Putamen (tissue), 1 donor: ENCODE measurements around the gene LIMA1.
A peak's percentile ranks its signal among the peaks of the same experiment; 100 is the strongest.
"Not testable (repeated sequence)": the region's sequence is repeated elsewhere in the genome, so short reads cannot be mapped to it uniquely, and the experiment has no call there.

Experiments
- DNase-seq: peaks from one replicate; pipeline ENCODE4 v3.0.0-alpha.2; 2016; ENCODE audit warnings: low spot score

Gene LIMA1

DNA sequence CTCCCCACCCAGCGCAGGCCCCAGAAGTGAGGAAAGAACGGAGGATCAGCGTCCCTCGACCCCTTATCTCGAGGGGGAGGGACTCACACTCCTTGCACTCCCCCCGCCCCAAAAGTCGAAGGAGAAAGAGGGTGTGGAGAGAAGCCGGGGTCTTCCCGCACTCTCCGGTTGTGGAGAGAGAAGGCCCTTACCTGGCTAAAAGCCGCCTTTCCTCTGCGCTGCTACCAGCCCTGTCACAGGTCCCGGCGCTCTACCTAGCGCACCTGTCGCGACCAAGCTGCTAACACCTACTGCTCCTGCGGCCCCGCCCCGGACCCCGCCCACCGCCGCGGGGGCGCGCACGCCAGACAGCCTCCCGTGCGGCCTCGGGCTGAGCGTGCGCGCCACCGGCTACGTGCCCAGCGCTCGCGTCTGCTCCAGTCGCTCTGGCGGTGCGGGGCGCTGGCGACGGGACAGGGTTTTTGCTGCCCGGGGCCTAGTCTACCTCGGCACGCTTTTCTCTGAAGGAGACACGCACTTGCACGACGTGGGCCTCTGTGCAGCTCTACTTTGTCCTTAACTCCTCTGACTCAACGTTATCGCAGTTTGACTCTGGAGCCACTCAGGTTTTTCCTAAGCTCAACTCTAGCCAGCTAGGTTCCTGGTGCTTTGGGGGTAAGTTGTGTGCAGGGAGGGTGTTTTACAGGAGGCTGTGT, at the start of gene LIMA1:
LIMA1 (minus strand) TSS at position 292 of the 695 bp plus-strand sequence. CDS start 34,769 bp downstream, outside the sequence.
- peak; percentile 90 for DNase-seq

DNA sequence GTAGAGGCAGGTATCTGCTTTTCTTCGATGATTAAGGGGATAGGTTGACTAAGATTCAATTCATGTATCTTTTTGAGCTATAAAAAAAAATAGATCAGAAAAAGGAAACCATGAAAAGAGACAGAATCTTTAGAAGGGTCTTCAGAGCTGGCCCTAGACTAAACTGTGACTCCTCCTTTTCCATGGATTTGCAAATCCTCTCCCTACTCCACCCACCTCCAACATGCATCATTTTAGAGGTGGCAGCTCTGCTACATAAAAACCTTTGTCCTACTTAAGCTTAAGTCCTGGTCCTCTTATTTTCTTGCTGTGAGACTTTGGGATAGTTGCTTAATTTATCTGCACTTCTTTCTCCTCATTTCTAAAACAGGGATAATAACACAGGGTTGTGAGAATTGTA, 48.4 kb upstream of the LIMA1 start:
- DNase-seq: no peak

DNA sequence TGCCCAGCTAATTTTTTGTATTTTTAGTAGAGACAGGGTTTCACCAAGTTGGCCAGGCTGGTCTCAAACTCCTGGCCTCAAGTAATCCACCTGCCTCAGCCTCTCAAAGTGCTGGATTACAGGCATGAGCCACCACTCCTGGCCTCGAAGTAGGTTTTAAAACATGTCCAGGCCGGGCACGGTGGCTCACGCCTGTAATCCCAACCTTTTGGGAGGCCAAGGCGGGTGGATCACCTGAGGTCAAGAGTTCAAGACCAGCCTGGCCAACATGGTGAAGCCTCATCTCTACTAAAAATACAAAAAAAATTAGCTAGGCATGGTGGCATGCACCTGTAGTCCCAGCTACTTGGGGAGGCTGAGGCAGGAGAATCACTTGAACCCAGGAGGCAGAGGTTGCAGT, 45.3 kb upstream of the LIMA1 start:
- DNase-seq: not testable (repeated sequence)

DNA sequence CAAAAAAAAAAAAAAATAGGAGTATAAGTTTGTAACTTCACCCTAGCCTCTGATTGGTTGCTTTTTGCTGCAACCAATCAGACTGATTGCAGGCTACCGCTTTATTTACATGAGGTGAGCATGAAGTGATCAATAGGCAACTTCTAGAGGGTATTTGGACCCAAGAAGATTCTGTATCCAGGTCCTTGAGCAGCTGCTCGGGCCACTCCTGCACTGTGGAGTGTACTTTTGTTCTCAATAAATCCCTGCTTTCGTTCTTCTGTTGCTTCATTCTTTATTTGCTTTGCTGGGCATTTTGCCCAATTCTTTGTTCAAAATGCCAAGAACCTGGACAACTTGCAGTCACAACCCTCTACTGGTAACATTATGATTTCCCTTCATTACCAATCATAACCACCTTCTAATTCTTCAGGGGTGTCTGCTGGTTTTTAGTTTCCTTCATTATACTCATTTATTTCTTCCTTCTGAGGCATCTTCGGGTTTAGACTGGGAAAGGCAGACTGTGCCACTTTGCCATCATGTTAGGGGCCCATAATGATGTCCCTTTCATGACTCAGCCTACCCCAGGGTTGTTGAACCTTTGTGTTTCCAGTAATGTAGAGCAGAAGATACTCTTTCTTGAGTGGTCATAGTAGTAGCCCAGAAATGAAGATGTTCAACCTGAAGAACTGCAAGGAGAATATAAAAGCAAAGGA, 43.4 kb upstream of the LIMA1 start:
- no peak for DNase-seq

DNA sequence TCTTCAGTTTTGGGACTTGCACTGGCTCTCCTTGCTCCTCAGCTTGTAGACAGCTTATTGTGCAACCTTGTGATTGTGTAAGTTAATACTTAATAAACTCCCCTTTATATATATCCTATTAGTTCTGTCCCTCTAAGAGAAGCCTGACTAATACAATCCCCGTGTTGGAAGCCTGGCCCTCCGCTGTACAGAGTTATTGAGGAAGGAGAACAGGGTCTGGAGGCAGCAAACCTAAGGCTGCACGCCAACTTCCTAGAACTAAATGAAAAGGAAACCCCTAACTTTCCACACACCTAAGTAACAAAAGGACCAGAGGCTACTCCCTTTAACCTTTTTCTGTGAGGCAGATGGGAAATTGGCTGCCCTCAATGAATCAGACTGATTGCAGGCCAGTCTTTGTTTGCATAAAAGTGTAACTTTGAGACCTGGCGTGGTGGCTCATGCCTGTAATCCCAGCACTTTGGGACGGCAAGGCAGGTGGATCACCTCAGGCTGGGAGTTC, 42.6 kb upstream of the LIMA1 start:
- DNase-seq: no peak

DNA sequence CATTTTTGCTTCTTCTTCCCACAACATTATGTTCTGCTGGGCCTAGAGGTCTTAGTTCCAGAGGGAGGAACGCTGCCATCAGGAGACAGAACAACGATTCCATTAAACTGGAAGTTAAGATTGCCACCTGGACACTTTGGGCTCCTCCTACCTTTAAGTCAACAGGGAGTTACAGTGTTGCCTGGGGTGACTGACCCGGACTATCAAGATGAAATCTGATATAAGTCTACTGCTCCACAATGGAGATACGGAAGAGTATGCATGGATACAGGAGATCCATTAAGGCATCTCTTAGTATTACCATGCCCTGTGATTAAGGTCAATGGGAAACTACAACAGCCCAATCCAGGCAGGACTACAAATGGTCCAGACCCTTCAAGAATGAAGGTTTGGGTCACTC, 41.5 kb upstream of the LIMA1 start:
- not testable (repeated sequence) for DNase-seq

DNA sequence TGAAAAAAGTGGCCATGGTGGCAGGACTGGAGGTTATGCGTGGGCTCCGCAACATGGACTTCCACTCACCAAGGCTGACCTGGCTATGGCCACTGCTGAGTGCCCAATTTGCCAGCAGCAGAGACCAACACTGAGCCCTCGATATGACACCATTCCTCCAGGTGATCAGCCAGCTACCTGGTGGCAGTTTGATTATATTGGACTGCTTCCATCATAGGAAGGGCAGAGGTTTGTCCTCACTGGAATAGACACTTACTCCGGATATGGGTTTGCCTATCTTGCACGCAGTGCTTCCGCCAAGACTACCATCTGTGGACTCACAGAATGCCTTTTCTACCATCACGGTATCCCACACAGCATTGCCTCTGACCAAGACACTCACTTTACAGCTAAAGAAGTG, 40.8 kb upstream of the LIMA1 start:
- not testable (repeated sequence) for DNase-seq

DNA sequence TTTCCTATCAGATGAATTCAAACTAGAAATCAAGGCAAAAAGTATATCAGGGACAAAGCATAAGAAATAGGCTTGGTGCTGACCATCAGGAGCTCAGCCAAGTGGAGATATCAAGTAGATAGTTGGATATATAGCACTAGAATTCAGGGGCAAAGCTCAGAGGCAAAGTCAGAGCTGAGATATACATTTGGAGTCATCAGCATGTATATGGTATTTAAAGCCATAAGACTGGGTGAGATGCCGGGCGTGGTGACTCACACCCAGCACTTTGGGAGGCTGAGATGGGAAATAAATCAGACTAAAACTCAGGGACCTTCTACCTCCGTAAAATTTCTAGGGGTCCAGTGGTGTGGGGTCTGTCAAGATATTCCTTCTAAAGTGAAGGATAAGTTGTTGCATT, 38.9 kb upstream of the LIMA1 start:
- no peak for DNase-seq

DNA sequence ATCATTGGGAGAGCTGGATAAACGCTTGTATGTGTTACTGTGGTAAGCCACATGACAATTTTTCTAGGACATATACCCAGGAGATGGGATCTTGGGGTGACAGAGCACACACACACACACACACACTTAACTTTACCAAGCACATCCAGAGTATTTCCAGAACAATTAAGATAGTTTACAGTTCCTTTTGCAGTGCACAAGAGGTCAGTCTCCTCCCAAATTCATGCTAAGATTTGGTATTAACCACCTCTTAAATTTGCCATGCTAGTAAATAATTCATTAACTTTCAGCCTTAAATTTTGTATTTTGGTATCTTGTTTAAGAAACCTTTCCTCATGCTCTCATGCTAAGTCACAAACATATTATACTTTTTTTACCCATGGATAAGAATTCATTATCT, 33.9 kb upstream of the LIMA1 start:
- no peak for DNase-seq

DNA sequence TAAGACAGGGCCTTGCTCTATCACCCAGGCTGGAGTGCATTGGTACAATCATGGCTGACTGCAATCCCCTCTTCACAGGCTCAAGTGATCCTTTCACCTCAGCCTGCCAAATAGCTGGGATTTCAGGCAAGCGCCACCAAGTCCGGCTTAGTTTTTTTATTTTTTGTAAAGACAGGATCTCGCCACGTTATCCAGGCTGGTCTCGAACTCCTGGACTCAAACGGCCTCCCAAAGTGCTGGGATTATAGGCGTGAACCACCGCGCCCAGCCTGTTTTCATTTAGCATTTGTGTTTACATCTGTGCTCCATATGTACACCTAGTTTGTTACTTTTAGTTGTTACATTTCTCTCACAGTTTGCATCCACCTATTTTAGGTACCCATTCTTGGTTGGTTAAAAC, 32.5 kb upstream of the LIMA1 start:
- no peak for DNase-seq

DNA sequence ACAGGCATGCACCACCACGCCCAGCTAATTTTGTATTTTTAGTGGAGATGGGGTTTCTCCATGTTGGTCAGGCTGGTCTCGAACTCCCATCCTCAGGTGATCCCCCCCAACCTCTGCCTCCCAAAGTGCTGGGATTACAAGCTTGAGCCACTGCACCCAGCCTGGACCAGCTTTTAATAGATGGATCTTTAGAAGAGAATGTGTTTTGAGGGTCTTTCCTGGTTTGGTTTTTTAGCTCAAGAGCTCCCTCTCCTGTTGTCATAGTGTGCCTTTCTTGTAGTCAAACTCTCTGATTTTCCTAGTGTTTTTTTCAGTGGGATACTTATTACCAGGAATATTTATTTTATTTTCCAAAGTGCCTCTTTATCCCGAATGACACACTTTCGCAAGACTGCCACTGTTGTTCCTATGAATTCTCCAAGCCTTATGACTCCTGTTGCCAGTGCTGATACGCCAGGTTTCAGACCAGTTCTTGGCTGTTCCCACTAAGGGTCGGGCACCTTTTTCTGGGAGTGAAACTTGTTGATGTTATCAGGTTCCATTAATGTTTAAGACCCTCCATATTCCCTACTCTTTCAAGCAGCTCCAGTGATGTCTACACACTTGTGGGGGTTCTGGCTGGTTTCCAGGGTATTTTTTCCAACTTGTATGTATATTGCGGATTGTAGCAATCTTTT, 31.5 kb upstream of the LIMA1 start:
- DNase-seq: no peak

DNA sequence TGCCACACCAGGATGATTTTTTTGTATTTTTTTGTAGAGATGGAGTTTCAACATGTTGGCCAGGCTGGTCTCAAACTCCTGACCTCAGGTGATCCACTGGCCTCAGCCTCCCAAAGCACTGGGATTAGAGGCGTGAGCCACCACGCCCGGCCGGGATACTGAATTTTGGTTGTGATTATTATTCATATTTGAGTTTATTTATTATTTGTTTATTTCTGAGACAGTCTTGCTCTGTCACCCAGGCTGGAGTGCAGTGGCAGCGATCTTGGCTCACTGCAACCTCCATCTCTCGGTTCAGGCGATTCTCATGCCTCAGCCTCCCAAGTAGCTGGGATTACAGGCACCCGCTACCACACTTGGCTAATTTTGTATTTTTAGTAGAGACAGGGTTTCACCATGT, 30.7 kb upstream of the LIMA1 start:
- not testable (repeated sequence) for DNase-seq

DNA sequence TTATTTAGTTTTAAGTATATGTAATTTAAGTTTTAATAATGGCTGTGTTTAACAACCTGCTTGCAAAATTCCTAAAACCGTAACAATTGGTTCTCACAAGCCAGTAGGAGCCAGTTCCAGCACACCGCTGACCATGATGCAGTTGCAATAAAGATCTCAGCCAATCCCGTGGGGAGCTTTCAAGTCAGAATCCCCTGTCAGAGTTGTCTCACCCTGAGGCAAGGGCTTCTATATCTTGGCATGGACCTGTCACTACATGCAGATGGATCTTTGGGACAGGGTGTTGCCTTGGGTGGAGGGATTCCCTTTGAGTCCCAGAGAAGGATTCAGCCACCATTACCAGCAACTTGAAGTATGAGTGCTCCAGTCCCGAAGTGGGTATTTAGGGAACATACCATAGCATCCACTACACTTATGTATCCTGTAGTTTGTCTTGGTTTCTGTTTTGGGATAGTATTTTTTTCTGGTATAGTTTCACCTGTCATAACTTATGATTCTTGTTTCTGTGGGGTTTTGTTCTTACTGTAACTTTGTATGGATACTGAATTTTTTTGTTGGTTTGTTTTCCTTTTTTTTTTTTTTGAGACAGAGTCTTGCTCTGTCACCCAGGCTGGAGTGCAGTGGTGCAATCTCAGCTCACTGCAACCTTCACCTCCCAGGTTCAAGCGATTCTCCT, 30.1 kb upstream of the LIMA1 start:
- no peak for DNase-seq

DNA sequence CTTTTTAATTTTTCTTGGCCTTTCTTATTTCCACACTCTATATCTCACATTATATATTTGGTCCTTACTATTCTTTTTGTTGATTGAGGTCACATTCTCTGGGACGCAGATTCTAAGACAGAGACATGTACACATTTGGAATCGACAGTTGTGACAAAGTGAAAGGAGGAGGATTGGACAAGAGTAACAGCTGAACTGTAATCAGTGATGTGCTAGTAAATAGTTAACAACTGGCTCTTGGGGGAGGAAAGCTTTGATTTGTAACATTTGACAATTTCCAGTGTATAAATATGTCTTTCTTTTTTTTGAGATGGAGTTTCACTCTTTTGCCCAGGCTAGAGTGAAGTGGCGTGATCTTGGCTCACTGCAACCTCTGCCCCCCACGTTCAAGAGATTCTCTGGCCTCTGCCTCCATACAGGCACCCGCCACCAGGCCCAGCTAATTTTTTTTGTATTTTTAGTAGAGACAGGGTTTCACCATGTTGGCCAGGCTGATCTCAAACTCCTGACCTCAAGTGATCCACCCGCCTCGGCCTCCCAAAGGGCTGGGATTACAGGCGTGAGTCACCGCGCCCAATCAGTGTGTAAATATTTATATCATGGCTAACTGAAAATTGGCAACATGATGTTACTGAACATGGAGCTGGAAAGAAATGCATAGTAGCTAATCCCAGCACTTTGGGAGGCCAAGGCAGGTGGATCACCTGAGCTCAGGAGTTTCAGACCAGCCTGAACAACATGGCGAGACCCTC, 28.7 kb upstream of the LIMA1 start:
- DNase-seq: not testable (repeated sequence)

DNA sequence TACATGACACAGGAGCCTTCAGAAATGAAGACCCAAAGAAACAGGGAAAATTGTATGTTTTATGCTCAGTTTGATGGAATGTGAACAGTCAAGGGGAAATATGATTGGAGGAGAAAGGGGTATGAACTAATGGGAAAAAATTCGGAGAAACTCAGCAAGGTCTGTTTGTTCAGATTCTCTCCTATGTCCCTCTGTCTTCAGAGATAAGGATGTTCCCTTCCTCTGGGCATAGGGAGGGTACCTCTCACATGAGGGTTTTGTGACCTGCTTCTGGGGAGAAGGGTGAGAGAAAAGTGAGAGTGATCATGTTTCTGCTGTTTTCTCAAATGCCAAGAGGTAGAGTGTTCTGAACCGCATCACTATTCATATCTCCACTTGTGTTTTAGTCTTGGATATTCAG, 26.6 kb upstream of the LIMA1 start:
- DNase-seq: no peak

DNA sequence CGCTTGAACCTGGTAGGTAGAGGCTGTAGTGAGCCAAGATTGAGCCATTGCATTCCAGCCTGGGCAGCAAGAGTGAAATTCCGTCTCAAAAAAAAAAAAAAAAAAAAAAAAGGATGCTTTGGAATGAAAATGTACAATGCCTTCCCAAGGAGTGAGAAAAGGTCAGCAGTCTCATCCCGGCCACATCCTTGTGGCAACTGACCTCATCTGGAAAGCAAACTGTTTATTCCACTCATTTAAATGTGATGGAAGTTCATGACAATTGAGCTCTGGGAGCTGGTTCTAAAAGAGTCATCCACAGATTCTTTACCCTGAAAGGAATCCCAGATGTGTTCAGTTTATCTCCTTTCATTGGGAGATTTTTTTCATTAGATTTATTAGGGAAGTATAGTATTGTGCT, 19.4 kb upstream of the LIMA1 start:
- DNase-seq: no peak

DNA sequence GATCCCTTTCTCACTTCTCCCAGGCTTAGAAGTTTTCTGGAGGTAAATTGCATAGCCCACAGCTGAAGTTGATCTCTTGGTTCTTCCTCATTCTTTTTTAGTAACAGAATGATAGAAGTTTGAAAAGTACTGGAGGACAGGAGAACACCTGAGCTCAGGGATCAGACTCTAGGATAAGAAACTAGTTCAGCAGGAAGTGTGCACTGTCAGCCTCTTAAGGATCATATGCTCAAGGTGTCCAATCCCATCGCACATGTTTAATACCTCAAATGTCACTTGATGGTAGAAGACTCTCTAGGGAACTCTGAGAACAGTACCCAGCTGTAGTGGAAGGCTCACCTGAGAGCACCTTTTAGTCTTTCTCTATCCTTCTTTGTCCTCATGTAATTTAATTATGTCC, 14.7 kb upstream of the LIMA1 start:
- no peak for DNase-seq

DNA sequence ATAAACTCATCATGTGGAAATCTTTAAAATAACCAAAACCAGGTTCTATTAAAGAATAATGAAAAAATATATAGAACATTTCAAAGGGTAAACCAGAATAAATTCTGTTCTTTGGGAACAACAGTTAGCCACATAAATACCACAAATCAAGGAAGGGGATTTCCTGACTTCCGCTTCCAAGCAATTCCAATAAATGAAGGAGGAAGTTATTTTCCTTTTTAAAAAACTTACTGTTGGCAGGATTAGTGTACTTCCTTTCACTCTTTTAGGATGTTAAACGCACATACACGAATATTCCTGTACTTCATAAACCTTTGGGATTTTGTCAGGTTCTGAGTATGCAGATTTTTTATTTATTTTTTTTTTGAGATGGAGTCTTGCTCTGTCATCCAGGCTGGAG, 13.7 kb upstream of the LIMA1 start:
- DNase-seq: no peak

DNA sequence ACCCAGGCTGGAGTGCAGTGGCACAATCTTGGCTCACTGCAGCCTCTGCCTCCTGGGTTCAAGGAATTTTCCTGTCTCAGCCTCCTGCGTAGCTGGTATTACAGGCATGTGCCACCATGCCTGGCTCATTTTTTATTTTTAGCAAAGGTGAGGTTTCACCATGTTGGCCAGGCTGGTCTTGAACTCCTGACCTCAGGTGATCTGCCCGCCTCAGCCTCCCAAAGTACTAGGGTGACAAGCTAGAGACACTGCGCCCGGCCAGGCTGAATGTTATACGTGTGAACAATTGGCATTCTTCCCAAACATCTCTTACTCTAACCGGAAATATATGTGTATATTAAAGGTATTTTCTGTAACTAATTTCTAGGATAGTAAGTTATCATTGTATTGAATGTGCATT, 13.2 kb upstream of the LIMA1 start:
- no peak for DNase-seq

DNA sequence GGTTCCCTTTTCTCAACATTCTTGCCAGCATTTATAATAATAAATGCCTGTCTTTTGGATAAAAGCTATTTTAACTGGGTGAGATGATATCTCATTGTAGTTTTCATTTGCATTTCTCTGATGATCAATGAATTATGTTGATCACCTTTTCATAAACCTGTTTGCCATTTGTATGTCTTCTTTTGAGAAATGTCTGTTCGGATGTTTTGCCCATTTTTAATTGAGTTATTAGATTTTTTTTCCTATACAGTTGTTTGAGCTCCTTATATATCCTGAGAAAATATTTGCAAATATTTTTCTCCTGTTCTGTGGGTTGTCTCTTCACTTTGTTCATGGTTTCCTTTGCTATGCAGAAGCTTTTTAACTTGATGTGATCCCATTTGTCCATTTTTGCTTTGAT, 8.1 kb upstream of the LIMA1 start:
- DNase-seq: no peak

DNA sequence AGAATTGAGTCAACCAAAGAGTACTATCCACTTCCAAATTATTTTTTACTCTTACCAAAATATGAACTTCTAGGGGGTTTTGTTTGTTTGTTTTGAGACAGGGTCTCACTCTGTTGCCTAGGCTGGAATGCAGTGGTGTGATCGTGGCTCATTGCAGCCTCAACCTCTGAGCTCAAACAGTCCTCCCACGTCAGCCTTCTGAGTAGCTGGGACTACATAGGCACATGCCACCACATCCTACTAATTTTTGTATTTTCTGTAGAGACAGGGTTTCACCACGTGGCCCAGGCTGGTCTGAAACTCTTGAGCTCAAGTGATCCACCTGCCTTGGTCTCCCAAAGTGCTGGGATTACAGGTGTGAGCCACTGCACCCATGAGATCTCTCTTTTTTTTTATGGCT, 7.4 kb upstream of the LIMA1 start:
- not testable (repeated sequence) for DNase-seq

DNA sequence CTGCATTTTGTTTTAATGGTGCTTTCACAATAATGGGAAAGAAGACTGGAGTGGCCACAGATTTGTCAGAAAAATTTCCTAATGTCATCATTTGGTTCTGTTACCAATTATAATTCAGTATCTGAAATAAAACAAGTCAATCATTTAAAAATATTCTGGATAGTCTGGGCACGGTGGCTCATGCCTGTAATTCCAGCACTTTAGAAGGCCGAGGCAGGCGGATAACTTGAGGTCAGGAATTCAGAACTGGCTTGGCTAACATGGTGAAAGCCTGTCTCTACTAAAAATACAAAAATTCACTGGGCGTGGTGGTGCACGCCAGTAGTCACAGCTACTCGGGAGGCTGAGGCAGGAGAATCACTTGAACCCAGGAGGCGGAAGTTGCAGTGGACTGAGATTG, 4.0 kb upstream of the LIMA1 start:
- DNase-seq: no peak
